ENCODE results near the gene ABCB4.

GRCh38 chr7:87426160-87426559 lies 49.3 kb downstream of the ABCB4 start:
- TF ChIP-seq CTCF (IDR thresholded peaks at IDR 0.05) (no peak), POLR2A (IDR thresholded peaks at IDR 0.05) (no peak)

All from prostate gland (tissue), 2 donors.